ENCODE measurements around the gene MIXL1. TPM values are rescaled to one million over a fixed set of nuclear protein-coding genes. Genes with fewer than 3 reads are reported as not detected.

The MIXL1 gene
- total and polyA plus RNA-seq, 2 of the 13 experiments (the other 11 are each of a cell fraction or from before 2014, with no cell fraction given), result 7.6 to 18.5 TPM

GRCh38 chr1:226186124-226187018 is 37.1 kb upstream of the MIXL1 start, which contains the start of gene ACBD3 (continued):
- TF ChIP-seq NR2F1 (CRISPR knock-in tag; IDR thresholded peaks at IDR 0.05), result peak; percentile 76 to 88; a peak in 3 of 4 replicates
- peak; percentile 51; the same call in 1 of the 2 replicates for TF ChIP-seq NR0B2 (CRISPR knock-in tag; IDR thresholded peaks at IDR 0.05)
- TF ChIP-seq ZFYVE20 (CRISPR knock-in tag; IDR thresholded peaks at IDR 0.05; ENCODE audit: borderline replicate concordance, low read depth), result no peak
- TF ChIP-seq ZNF879 (CRISPR knock-in tag; IDR thresholded peaks at IDR 0.05), result no peak
- TF ChIP-seq ZNF503 (CRISPR knock-in tag; IDR thresholded peaks at IDR 0.05), result peak; percentile 41; the same call in 1 of the 2 replicates
- TF ChIP-seq ZNF703 (CRISPR knock-in tag; IDR thresholded peaks at IDR 0.05; ENCODE audit: borderline replicate concordance), result 0 out of 2 replicates have a peak, but pooled peaks have one; percentile 32
- peak; percentile 66 for TF ChIP-seq ZNF501 (CRISPR knock-in tag; IDR thresholded peaks at IDR 0.05)
- TF ChIP-seq SOX6 (IDR thresholded peaks at IDR 0.05), result no peak
- peak; percentile 36; the same call in 1 of the 2 replicates for TF ChIP-seq SOX6 (CRISPR knock-in tag; IDR thresholded peaks at IDR 0.05)
- no peak for TF ChIP-seq RELA (CRISPR knock-in tag; IDR thresholded peaks at IDR 0.05)
- peak; percentile 42; the same call in 1 of the 2 replicates for TF ChIP-seq ZNF205 (CRISPR knock-in tag; IDR thresholded peaks at IDR 0.05)
- peak; percentile 75; the same call in 1 of the 2 replicates for TF ChIP-seq KDM5B (CRISPR knock-in tag; IDR thresholded peaks at IDR 0.05; ENCODE audit: borderline replicate concordance)
- TF ChIP-seq HCFC1 (IDR thresholded peaks at IDR 0.05; ENCODE audit: low read depth, low read length), result peak; percentile 55; the same call in 1 of the 2 replicates
- TF ChIP-seq ZNF281 (CRISPR knock-in tag; IDR thresholded peaks at IDR 0.05; ENCODE audit: borderline replicate concordance), result peak; percentile 80
- TF ChIP-seq ZBTB26 (CRISPR knock-in tag; IDR thresholded peaks at IDR 0.05; ENCODE audit: borderline replicate concordance), result 0 out of 2 replicates have a peak, but pooled peaks have one; percentile 51
